M059J (cell line): ENCODE results near the gene CEP250. TPM values are rescaled to one million over a fixed set of nuclear protein-coding genes. Genes with fewer than 3 reads are reported as not detected.
"Not testable (repeated sequence)": the region's sequence is repeated elsewhere in the genome, so short reads cannot be mapped to it uniquely, and the experiment has no call there.

Experiments
- DNase-seq: peaks from one replicate; pipeline ENCODE4 v3.0.0-alpha.2; 2012; ENCODE audit warnings: low read depth
- total RNA-seq: library from RNA; depleted of rRNA; stranded (reverse); fragments of >200 nt; shearing (Covaris generic); gene quantifications from 2 replicates; pipeline ENCODE4 v1.2.3, GENCODE V29; 2014

The CEP250 gene
- total RNA-seq, 1 experiment from 2014 or later, result 71.9 TPM

DNA sequence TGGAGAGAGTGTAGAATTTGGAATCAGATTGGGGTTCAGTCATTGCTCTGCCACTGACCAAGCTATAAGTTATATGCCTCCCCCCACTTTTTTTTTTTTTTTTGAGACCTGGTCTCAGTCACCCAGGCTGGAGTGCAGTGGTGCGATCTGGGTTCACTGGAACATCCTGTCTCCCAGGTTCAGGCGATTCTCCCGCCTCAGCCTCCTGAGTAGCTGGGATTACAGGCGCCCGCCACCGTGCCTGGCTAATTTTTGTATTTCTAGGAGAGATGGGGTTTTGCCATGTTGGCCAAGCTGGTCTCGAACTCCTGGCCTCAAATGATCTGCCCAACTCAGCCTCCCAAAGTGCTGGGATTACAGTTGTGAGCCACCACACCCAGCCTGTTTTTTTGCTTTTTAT lies 1.3 kb downstream of the CEP250 start:
- DNase-seq, result not testable (repeated sequence)

DNA sequence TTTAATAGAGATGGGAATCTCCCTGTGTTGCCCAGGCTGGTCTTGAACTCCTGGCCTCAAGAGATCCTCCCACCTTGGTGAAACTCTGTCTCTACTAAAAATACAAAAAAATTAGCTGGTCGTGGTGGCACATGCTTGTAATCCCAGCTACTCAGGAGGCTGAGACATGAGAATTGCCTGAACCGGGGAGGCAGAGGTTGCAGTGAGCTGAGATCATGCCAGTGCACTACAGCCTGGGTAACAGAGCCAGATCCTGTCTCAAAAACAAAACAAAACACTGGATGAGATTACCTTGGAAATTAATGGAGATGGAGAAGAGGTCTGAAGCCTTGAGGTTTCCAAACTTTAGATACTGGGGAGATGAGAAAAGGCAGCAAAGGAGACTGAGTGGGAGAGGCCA lies 2.1 kb downstream of the CEP250 start:
- DNase-seq, result not testable (repeated sequence)

DNA sequence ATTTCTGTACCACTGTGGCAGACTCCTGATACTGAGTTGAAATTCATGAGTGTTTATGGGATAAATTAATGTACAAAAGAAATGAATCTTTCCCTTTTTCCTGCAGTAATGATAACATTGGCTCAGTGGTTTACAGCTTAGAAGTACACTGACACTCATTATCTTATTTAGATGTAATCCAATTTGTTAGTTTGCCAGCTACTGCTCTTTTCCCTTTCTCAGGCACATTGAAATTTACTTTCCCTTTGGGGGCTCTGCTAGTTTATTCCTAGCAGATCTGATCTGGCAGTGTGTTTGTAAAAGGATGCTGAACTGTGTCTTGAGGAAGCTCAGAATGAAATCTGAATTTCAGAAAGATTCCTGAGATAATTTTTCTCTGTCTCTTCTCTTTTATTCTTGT lies 3.0 kb downstream of the CEP250 start:
- no peak for DNase-seq

DNA sequence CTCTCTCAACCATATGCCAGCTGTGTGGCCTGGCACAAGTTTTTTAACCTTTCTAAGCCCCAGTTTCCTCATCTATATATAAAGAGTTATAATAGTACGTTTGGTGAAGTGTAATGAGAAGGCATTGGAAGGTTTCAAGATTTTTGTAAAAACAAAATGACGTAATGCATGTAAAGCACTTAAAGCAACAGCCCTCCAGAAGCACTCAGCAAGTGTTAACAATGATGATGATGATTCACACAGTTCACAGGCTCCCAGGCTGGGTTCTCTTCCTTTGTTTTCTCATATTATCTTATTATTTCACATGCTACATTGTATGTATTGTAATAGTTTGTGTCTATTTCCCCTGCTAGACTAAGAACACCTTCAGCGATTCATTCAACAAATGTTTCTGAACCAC lies 6.2 kb downstream of the CEP250 start:
- DNase-seq, result no peak

DNA sequence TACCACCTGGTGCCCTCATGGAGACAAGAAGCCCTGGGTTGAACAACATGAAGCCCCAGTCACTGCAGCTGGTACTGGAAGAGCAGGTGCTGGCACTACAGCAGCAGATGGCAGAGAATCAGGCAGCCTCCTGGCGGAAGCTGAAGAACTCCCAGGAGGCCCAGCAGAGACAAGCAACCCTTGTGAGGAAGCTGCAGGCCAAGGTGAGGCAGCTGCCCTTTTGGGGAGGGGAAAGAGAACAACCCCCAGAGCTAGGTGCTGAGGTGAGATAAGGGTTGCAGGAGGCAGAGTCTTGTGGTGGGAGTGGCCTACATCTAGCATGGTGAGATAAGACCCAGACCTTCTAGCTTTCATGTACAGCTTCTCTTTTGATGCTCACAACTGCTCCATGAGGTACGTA lies 7.0 kb downstream of the CEP250 start:
- no peak for DNase-seq

DNA sequence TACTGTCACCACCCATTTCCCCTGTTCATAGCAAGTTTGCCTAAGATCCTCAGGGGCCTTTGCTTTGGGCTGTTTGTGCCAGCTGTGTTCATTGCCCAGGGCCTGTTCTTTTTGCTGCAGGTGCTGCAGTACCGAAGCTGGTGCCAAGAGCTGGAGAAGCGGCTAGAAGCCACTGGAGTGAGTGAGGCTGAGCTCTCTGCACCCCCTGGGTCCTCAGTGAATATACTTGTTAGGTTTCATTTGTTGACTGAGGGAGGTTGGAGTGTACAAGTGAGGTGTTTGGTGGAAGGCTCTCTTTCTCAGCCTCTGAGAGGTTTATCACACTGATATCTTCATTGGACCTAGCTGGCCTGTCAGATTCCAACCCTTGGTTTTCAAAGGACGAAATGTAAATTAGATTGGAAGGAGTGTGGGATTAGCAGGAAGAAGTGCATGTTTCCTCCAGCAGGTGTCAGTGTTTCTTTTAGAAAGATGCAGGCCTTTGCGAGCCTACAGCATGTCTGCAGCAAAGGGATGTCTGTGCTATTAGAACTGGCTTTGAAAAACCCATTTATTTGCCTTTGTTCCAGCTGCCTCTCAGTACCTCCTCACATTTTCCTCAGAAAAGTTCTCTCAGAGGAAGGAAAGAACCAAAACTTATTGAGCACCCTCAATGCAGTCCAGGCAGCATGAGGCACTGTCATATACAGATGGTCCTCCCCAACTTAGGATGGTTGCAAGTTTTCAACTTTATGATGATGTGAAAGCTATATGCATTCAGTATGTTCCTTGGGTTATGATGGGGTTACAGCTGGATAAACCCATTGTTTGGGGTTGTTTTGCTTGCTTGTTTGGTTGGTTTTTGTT lies 8.3 kb downstream of the CEP250 start:
- peak; percentile 77 for DNase-seq

DNA sequence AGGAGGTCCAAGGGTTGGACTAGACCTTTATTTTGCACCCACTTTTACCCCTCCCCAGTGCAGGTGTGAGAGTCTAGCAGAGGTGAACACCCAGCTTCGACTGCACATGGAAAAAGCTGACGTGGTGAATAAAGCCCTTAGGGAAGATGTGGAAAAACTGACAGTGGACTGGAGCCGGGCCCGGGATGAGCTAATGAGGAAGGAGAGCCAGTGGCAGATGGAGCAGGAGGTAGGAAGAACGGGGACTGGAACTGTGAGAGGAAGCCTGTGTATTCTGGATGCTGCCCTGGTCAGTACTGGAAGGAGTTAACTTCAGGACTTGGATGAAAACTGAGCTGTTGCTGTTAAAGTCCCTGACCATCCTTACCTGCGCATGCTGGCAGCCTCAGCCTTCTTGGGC lies 10.6 kb downstream of the CEP250 start:
- no peak for DNase-seq

DNA sequence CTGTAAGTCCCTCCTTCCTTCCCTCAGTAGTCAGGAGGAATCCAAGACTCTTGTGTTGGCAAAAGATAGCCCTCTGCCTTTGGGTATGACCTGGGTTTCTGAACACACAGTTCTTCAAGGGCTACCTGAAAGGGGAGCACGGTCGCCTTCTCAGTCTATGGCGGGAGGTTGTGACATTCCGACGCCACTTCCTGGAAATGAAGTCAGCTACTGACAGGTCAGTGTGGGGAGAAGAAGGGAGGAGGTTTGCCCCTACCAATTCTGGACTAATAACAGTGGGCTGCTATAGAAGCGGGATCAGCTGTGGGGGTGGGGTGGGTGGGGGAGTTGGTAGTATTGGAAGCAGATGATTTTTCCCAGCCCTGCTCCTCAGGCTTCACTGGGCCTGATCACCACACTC lies 11.5 kb downstream of the CEP250 start:
- DNase-seq, result no peak

DNA sequence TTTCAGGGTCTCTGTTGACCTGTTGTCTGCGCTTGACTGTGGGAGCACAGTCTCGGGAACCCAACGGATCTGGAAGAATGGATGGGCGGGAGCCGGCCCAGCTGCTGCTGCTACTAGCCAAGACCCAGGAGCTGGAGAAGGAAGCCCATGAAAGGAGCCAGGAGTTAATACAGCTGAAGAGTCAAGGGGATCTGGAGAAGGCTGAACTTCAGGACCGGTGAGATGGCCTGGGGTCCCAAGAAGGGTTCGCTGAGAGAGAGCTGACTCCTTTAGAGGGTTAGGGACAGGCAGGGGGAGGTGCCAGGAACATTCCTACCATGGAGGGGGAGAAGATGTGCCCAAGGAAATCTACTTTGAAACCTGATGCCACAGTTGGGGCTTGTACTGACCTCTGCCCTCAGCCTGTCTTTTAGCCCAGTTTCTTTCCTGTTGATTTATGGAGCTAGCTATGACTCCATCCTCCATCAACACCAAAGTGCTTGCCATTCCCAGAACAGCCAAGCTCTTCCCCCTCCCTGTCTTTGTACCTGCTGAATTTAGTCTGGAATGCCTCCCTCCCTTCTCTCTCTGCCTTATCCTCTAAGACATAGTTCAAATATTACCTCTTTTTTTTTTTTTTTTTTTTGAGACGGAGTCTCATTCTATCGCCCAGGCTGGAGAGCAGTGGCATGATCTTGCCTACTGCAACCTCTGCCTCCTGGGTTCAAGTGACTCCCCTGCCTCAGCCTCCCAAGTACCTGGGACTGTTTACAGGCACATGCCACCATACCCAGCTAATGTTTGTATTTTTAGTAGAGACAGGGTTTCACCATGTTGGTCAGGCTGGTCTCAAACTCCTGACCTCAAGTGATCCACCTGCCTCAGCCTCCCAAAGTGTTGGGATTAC lies 12.2 kb downstream of the CEP250 start:
- peak; percentile 95 for DNase-seq

DNA sequence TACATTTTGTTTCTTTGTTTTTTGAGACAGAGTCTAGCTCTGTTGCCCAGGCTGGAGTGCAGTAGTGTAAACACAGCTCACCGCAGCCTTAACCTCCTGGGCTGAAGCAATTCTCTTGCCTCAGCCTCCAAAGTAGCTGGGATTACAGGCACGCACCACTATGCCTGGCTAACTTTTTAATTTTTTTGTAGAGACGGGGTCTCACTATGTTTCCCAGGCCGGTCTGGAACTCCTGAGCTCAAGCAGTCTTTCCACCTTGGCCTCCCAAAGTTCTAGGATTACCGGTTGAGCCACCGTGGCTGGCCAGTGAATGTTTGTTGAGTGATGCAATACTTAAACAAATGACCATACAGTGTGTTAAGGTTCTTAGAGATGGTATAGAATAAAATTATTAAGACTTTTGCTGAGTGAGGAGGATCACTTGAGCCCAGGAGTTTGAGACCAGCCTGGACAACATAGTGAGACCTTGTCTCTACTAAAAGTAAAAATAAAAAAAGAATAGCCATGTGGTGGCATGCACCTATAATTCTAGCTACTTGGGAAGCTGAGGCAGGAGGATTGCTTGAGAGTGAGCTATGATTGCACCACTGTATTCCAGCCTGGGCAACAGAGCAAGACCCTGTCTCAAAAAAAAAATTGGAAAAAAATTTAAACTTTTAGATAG lies 13.4 kb downstream of the CEP250 start:
- DNase-seq, result no peak

DNA sequence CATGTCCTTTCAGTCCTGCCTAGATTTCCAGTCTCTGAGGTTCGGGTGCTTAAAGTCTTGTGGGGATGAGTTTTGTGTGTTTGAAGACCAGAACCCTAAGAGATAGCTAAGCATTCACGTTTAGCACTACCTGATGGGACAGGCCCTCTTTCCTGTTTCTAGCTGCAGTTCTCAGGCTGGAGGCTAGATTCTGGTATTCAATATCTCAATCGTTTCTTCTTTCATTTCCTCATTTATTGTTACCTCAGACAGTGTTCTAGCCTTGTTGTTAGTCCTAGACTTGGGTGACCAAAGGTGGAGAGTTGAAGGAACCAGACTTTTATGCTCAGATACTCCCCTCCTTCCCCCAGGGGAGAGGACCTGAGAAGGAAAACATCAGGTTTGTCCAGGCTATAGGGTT lies 16.8 kb downstream of the CEP250 start:
- no peak for DNase-seq

DNA sequence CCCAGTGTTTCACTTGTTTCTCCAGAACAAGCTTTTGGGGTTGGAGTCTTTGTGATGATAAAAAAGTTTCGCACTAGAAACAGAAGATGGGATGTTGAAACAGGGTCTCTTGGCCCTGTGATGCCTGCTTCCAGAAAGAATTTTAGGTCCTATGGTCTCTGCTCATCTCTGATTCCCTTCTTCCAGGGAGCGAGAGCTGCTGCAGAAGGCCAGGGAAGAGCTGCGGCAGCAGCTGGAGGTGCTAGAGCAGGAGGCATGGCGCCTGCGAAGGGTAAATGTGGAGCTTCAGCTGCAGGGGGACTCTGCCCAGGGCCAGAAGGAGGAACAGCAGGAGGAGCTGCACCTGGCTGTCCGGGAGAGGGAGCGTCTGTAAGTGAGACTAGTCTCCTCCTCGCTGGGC lies 18.3 kb downstream of the CEP250 start:
- no peak for DNase-seq

DNA sequence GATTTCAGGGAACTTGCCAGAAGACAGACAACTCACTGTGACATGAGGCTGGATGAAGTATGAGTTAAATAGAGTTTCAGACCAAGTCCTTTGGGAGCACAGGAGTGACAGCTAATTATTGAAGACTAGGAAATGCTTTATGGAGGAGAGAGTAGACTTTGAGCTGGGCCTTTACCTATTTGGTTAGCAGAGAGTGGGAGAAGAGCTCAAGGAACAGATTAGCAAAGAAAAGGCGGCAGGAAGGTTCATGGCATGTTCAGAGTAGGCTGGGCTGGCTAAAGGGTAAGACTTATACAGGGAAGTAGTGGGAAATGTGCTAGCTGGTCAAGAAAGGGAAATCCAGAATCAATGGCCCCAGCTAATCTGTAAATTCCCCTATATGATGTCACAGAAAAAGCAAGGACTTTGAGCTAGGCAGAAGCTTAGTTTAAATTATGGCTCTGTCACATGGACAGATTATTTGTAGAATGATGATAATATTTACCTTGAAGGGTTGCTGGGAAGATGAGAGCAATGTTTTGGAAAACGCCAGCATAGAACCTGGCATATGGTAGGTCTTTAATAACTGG lies 19.0 kb downstream of the CEP250 start:
- no peak for DNase-seq

DNA sequence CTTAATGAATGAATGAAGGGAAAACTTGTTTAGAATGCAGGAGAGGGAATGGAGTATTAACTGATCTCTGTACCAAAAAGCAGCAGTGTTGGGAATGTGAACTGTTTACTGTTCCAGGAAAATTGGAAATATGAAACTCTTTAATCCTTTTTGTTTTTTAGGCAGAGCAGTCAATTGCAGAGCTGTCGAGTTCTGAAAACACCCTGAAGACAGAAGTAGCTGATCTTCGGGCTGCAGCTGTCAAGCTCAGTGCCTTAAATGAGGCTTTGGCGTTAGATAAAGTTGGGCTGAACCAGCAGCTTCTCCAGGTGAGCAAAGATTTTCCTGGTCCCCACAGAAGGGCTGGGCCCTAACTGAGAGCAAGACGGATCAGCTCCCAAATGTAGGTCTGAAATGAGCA lies 20.9 kb downstream of the CEP250 start:
- DNase-seq, result no peak

DNA sequence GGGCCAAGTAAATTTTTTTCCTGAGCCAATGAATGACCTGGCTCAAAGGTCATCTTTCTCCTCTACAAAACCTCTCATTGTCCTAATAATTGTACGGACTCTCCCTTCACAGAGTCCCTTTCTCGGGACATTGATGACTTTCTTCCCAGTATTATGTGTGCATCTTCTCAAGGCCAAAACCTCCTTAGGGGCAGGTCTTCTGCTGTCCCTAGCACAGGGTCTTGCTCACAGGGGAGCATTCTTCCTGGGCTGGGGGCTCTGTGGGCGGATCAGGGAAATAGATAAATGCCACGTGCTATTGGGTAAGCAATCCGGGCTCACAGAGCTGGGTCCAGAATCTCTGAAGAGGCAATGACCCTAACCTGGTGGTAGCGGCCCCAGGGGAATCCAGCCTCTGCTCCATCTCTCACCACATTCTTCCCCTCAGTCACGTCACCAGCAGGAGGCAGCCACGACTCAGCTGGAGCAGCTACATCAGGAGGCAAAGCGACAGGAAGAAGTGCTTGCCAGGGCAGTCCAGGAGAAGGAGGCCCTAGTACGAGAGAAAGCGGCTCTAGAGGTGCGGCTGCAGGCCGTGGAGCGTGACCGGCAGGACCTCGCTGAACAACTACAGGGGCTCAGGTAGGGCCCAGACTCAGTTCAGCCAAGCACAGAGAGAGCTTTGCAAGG lies 23.5 kb downstream of the CEP250 start:
- no peak for DNase-seq

DNA sequence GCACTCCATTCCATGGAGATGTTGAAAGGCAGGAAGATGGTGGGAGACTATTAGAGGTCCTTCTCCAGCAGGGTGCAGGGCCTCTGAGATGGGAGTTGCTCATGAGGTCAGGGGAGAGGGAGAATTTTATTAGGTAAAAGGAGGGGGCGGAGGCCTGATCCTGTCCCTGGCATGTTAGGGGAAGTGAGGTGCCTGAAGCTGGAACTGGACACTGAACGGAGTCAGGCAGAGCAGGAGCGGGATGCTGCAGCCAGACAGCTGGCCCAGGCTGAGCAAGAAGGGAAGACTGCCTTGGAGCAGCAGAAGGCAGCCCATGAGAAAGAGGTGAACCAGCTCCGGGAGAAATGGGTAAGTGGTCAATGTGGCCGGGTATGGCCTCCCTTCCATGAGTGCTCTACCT lies 24.4 kb downstream of the CEP250 start:
- no peak for DNase-seq

DNA sequence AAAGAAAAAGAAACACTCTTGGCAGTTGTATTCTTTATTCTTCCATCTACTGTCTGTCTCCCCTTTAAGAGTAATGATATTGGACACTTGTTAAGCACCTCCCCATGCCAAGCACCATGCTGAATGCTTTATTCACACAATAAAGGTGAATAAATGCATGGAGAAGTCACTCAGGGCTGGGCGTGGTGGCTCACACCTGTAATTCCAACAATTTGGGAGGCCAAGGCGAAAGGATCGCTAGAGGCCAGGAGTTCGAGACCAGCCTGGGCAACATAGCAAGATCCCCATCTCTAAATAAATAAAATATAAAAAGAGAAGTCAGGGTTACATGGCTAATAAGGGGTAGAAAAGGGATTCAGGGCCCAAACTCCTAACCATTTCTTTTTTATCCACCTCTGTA lies 32.1 kb downstream of the CEP250 start:
- DNase-seq, result no peak

DNA sequence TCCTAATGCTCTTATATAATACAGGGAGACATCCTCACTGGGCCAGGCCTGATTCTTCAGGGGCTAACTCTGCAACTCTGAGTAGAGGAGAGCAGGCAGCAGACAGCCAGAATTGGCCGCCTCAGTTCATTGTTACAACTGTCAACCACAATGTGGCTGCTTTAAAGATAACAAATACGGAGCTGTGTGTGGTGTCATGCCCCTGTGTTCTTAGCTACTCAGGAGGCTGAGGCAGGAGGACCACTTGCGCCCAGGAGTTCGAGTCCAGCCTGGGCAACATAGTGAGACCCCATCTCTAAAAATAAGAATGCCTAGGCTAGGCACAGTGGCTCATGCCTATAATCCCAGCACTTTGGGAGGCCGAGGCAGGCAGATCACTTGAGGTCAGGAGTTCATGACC lies 34.3 kb downstream of the CEP250 start:
- DNase-seq, result no peak

DNA sequence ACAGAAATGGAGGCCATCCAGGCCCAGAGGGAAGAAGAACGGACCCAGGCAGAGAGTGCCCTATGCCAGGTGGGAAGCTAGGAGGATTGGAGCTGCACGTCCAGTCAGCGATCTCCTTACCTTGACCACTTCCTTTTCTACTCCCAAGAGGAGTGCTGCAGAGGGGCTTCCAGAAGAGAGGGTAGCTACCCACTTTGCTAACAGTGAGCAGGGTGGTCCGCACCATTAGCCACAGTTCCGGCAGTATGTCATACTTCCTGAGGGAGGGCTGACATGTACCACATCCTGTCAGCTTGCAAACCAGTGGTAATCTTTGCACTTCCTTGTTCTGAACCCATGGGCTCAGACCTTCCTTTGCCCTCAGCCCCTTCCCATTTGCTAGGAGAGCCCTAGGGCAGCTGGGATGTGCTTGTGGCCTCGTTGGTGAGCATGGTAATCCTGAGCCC lies 35.4 kb downstream of the CEP250 start:
- no peak for DNase-seq

DNA sequence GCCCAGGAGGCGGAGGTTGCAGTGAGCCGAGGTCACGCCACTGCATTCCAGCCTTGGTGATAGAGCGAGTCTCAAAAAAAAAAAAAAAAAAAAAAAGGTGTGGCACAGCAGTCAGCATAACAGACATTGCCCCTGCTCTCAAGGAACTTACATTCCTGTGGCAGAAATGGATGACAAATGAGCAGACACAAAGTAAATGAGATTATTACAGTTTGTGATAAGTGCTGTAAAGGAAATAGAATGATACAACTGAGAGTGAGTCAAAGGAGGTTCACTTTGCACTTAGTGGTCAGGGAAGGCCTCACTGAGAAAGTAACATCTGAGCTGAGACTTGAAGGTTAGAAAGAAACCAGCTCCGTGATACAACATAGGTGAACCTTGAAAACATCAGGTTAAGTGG lies 36.4 kb downstream of the CEP250 start:
- peak; percentile 19 for DNase-seq

DNA sequence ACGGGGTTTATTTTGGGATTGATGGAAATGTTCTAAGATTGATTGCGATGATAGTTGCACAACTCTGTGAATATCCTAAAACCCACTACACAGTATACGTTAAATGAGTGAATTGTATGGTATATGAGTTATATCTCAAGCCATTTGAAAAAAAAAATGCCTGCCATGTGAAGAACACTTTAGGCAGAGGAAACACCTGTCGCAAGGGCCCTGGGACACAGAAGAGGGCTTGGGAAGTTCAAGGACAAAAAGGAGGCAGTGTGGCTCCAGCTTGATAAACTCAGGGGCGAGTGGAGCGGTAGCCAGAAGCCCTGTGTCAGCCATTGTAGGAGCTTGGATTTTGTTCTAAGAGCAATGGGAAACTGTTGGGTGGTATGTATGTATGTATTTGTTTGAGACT lies 37.0 kb downstream of the CEP250 start:
- DNase-seq, result no peak

DNA sequence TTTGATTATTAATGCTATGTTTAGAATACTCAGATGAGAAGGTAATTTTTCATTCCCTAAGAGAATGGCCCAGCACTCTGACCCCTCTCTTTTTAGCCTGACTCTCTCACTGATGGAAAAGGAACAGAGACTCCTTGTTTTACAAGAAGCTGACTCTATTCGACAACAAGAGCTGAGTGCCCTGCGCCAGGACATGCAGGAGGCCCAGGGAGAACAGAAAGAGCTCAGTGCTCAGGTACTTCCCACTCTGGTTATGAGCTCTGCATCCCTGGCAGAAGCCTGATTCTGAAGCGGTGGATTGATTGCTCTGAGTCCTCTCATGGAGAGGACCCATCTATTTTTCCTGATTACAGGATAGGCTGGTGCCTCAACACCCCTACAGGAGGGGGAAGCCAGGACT lies 41.1 kb downstream of the CEP250 start:
- DNase-seq, result no peak
